A549 treated with RU486 at 1 μM for 4 hours (cell line): Measurements from ENCODE around the gene PAWR. TPM values are rescaled to one million over a fixed set of nuclear protein-coding genes. Genes with fewer than 3 reads are reported as not detected.

ENCODE experiments used
- total RNA-seq: library from RNA; stranded (reverse); fragments of 200-300 nt; extraction: Qiagen RNA extraction; gene quantifications from 5 replicates; pipeline ENCODE4 v1.2.3, GENCODE V29; 2022; ENCODE audit warnings: low read depth

Gene PAWR
- total RNA-seq, result 36.2 to 75.5 TPM (median 67.0 TPM) in 5 replicates

DNA sequence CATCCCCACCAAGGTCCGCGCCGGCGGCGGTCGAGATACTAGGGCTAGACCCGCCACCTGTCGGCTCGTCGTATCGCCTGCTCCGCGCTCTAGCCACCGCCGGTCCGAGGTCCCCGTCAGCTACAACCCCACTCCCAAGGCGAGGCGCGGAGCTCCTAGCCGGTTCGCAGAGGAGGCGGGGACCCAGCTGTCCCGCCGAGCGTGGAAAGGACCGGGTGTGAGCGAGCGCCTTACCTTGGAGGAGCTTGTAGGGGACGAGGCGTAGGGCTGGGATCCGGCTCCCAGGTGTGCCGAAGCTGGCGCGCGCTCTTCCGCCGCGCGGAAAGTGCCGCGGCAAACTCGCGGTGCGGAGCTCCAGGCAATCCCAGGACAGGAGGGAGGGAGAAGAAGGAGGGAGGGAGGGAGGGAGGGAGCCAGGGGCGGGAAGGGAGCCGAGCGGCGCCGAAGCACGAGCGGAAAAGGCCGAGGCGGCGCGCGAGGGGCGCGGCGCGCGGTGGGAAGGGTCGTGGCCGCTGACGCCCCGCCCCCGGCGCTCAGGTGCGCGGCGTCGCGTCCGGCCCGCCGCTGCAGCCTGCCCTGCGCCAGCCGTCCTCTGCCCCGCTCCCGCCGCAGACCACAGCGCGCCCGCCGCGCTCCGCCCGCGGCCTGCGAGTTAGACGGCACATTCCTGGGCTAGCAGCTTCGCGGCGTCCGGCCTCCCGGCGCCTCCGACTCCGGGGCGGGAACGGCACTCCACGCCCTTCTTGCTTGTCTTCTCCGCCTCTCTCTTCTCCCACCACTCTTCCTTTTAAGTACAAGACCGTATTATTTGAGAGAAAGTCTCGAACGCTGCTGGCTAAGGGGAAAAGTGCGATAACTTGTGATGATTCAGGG is at the start of gene PAWR:
Gene PAWR, minus strand, starts transcription at position 327 of the 873 bp plus-strand sequence. CDS start 720 bp downstream, outside the sequence.

Other genes starting within 250 kb of the PAWR start
- 22.4 to 40.4 TPM (median 24.5 TPM) in 5 replicates for gene PPP1R12A, start 244.1 kb upstream of the PAWR start, total RNA-seq